Stimulated activated naive B cell treated with anti-CD40 and anti-IgM and Interleukin-4, amounts not matched to agents 10 μg/mL and 1 μg/mL and 100 μg/mL, for 72 hours (primary cell): Measurements from ENCODE around the gene KRT77.

Experiments used
- ATAC-seq, 2 donors: fragments of 150-1000 bp; cut with Tn5 transposase; replicated peaks; 2 replicates each; pipeline ENCODE4 v1.10.0; 2021; ENCODE audit warnings: moderate library complexity in 1 of 2
- DNase-seq: peaks from one replicate; pipeline ENCODE4 v3.0.0; 2021
- H3K27ac Mint-ChIP-seq: one replicate; pipeline ENCODE4 v1.8.0; 2022; ENCODE audit warnings: mild to moderate bottlenecking, mixed read lengths
- H3K27me3 Mint-ChIP-seq, 2 donors: one replicate each; pipeline ENCODE4 v1.8.0; 2022; ENCODE audit warnings: mixed read lengths in 2 of 2
- H3K36me3 Mint-ChIP-seq, 2 donors: one replicate each; pipeline ENCODE4 v1.8.0; 2022; ENCODE audit warnings: mixed read lengths in 2 of 2, mild to moderate bottlenecking in 1 of 2
- H3K4me1 Mint-ChIP-seq, 2 donors: one replicate each; pipeline ENCODE4 v1.8.0; 2022; ENCODE audit warnings: mixed read lengths in 2 of 2, mild to moderate bottlenecking in 1 of 2
- H3K4me3 Mint-ChIP-seq, 2 donors: one replicate each; pipeline ENCODE4 v1.8.0; 2022; ENCODE audit warnings: mild to moderate bottlenecking in 2 of 2, mixed read lengths in 2 of 2, moderate library complexity in 1 of 2
- H3K9me3 Mint-ChIP-seq, 2 donors: one replicate each; pipeline ENCODE4 v1.8.0; 2022; ENCODE audit warnings: mixed read lengths in 2 of 2, mild to moderate bottlenecking in 1 of 2

The KRT77 gene

GRCh38 chr12:52694151-52694550, 9.2 kb downstream of the KRT77 start:
- Mint-ChIP-seq H3K9me3 (no peaks in the 10 kb centered on the region), H3K27me3 (peaks cover 38 to 71% of the 10 kb centered on the region in 2 donors), H3K27ac (no peak overlapping the region), H3K36me3 (no peaks in the 10 kb centered on the region), H3K4me3 (no peak overlapping the region), H3K4me1 (peaks cover 13% of the 10 kb centered on the region in 2 donors)
- ATAC-seq (no peak), DNase-seq (no peak)

DNA sequence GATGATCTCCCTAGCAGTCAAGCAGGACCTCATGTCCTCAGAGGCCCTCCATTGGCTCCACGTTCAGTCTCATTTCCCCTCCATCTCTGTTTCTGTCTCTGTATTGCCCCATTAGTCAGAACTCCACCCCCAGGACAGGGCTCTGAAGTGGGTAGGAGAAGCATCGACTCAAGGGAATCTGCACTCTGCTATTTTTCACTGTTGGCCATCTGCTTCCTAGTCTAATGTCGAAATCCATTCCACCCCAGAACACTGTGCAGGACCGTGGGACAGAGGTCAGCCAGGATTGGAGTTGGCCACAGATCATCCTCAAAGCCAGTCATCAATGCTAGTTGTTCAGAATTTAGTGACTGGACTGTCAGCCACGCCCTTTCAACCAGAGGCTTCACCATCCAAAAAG, 10.1 kb downstream of the KRT77 start:
- no peak for ATAC-seq
- Mint-ChIP-seq H3K27ac (no peak overlapping the region), H3K9me3 (no peaks in the 10 kb centered on the region), H3K4me1 (peaks cover 13% of the 10 kb centered on the region in 2 donors), H3K36me3 (no peaks in the 10 kb centered on the region), H3K27me3 (peaks cover 43 to 74% of the 10 kb centered on the region in 2 donors), H3K4me3 (no peak overlapping the region)
- no peak for DNase-seq

DNA sequence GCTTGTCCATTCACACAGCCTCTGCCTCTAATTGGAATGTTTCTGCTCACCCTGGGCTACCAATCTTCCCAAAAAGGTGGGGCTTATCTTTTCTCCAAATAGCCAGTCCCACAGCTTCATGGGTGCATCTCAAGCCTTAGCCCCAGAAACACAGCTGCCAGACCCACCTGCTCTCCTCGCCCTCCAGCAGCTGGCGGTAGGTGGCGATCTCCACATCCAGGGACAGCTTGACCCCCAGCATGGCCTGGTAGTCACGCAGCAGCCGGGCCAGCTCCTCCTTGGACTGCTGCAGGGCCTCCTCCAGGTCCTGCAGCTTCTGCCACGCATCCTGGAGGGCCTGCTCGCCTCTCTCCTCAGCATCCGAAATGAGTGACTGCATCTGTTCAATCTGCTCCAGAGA, 11.1 kb downstream of the KRT77 start:
- Mint-ChIP-seq H3K4me3 (no peak overlapping the region), H3K36me3 (no peaks in the 10 kb centered on the region), H3K9me3 (no peaks in the 10 kb centered on the region), H3K4me1 (peaks cover 13% of the 10 kb centered on the region in 2 donors), H3K27me3 (peaks cover 43 to 74% of the 10 kb centered on the region in 2 donors), H3K27ac (no peak overlapping the region)
- DNase-seq (no peak), ATAC-seq (no peak)

DNA sequence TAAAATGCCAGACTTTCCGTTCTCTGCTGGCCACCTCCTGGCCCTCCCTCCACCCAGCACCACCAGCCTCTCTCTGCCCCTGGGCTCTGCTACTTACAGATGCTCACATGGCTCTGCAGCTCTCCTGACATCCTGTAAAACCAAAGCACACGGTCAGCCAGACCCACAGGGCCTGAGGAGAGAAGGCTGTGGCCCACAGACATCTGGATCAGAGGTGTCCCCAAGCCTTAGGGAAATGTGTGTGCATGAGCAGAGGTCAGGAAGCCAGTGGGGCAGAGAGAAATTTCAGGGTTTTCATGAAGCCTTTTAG, 11.5 kb downstream of the KRT77 start:
- Mint-ChIP-seq H3K27me3 (peaks cover 47 to 79% of the 10 kb centered on the region in 2 donors), H3K27ac (no peak overlapping the region), H3K4me3 (no peak overlapping the region), H3K9me3 (no peaks in the 10 kb centered on the region), H3K4me1 (peaks cover 13% of the 10 kb centered on the region in 2 donors), H3K36me3 (no peaks in the 10 kb centered on the region)
- ATAC-seq (no peak), DNase-seq (no peak)

- DNase-seq, result no peak
- H3K9me3 Mint-ChIP-seq, result no peaks in the 10 kb centered on the region
Measured at GRCh38 chr12:52691076-52691840, 12.1 kb downstream of the KRT77 start.

GRCh38 chr12:52690351-52691075, 12.8 kb downstream of the KRT77 start:
- Mint-ChIP-seq H3K9me3 (no peaks in the 10 kb centered on the region), H3K4me1 (peaks cover 13% of the 10 kb centered on the region in 2 donors), H3K27me3 (peaks cover 46 to 70% of the 10 kb centered on the region in 2 donors), H3K36me3 (no peaks in the 10 kb centered on the region), H3K27ac (no peak overlapping the region), H3K4me3 (peak overlapping the region; percentile 76 to 77)
- ATAC-seq (no peak), DNase-seq (no peak)

More at GRCh38 chr12:52691076-52691840, 12.1 kb downstream of the KRT77 start:
- Mint-ChIP-seq H3K36me3 (no peaks in the 10 kb centered on the region), H3K4me3 (peak overlapping the region; percentile 76 to 77), H3K4me1 (peaks cover 13% of the 10 kb centered on the region in 2 donors), H3K27me3 (peaks cover 49 to 76% of the 10 kb centered on the region in 2 donors), H3K27ac (peak overlapping the region; percentile 15)
- peak; percentile 46 to 47 for ATAC-seq

GRCh38 chr12:52689936-52690335, 13.4 kb downstream of the KRT77 start:
- peaks cover 13% of the 10 kb centered on the region in 2 donors for H3K4me1 Mint-ChIP-seq

DNA sequence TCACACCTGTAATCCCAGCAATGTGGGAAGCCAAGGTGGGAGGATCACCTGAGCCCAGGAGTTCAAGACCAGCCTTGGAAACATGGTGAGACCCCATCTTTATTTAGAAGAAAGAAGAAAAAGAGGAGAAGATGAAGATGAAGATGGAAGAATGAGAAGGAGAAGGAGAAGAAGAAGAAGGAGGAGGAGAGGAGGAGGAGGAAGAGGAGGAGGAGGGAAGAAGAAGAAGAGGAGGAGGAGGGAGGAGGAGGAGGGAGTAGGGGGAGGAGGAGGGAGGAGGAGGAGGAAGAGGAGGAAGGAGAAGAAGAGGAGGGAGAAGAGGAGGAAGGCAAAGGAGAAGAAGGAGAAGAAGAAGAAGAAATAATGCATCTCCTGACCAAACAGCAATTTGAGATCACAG, 14.1 kb downstream of the KRT77 start:
- no peak overlapping the region for H3K4me3 Mint-ChIP-seq
- no peaks in the 10 kb centered on the region for H3K9me3 Mint-ChIP-seq
- DNase-seq, result no peak

More at GRCh38 chr12:52689936-52690335, 13.4 kb downstream of the KRT77 start:
- Mint-ChIP-seq H3K4me3 (no peak overlapping the region), H3K36me3 (no peaks in the 10 kb centered on the region), H3K9me3 (no peaks in the 10 kb centered on the region), H3K27ac (no peak overlapping the region), H3K27me3 (peaks cover 46 to 66% of the 10 kb centered on the region in 2 donors)
- ATAC-seq, result no peak
- no peak for DNase-seq

DNA sequence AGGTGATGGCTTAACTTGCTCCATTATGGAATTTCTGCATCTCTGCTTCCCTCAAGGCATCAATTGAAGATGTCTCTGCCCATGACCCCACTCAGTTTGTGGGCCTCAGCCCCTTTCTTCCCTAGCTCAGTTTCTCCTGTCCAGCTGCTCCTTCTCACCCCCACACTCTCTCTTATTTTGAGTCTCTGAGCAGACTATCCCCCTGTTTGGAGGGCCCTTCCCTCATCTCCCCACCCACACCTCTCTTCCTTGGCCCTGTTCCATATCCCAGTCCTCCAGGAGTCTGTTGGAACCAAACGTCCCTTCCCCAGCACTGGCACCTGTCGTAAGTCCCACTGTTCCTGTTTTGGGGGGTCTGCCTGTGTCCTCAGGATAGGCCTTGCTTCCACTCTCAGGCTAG, 14.8 kb downstream of the KRT77 start:
- peaks cover 13% of the 10 kb centered on the region in 2 donors for H3K4me1 Mint-ChIP-seq
- H3K27ac Mint-ChIP-seq, result no peak overlapping the region
- H3K9me3 Mint-ChIP-seq, result no peaks in the 10 kb centered on the region
- ATAC-seq, result no peak
- no peak overlapping the region for H3K4me3 Mint-ChIP-seq
- peaks cover 55 to 75% of the 10 kb centered on the region in 2 donors for H3K27me3 Mint-ChIP-seq
- no peak for DNase-seq
- H3K36me3 Mint-ChIP-seq, result no peaks in the 10 kb centered on the region

More for the DNA sequence above, 14.1 kb downstream of the KRT77 start:
- Mint-ChIP-seq H3K4me1 (peaks cover 13% of the 10 kb centered on the region in 2 donors), H3K27ac (no peak overlapping the region), H3K27me3 (peaks cover 49 to 68% of the 10 kb centered on the region in 2 donors), H3K36me3 (no peaks in the 10 kb centered on the region)
- ATAC-seq, result no peak

- peaks cover 47 to 69% of the 10 kb centered on the region in 2 donors for H3K27me3 Mint-ChIP-seq
- DNase-seq, result no peak
- no peaks in the 10 kb centered on the region for H3K9me3 Mint-ChIP-seq
- H3K4me3 Mint-ChIP-seq, result no peak overlapping the region
- peaks cover 13% of the 10 kb centered on the region in 2 donors for H3K4me1 Mint-ChIP-seq
- H3K36me3 Mint-ChIP-seq, result no peaks in the 10 kb centered on the region
- ATAC-seq, result no peak
- no peak overlapping the region for H3K27ac Mint-ChIP-seq
Measured at GRCh38 chr12:52687497-52688385, 15.6 kb downstream of the KRT77 start.

GRCh38 chr12:52686756-52687487, 16.4 kb downstream of the KRT77 start:
- Mint-ChIP-seq H3K4me1 (peaks cover 10 to 13% of the 10 kb centered on the region in 2 donors), H3K36me3 (no peaks in the 10 kb centered on the region), H3K27me3 (peaks cover 41 to 60% of the 10 kb centered on the region in 2 donors), H3K27ac (no peak overlapping the region), H3K9me3 (no peaks in the 10 kb centered on the region), H3K4me3 (no peak overlapping the region)
- ATAC-seq, result no peak
- DNase-seq, result no peak

GRCh38 chr12:52686063-52686462, 17.3 kb downstream of the KRT77 start:
- Mint-ChIP-seq H3K4me3 (no peak overlapping the region), H3K9me3 (no peaks in the 10 kb centered on the region), H3K36me3 (no peaks in the 10 kb centered on the region), H3K27ac (no peak overlapping the region), H3K4me1 (peaks cover 3 to 5% of the 10 kb centered on the region in 2 donors), H3K27me3 (peaks cover 36 to 52% of the 10 kb centered on the region in 2 donors)
- no peak for ATAC-seq
- no peak for DNase-seq

DNA sequence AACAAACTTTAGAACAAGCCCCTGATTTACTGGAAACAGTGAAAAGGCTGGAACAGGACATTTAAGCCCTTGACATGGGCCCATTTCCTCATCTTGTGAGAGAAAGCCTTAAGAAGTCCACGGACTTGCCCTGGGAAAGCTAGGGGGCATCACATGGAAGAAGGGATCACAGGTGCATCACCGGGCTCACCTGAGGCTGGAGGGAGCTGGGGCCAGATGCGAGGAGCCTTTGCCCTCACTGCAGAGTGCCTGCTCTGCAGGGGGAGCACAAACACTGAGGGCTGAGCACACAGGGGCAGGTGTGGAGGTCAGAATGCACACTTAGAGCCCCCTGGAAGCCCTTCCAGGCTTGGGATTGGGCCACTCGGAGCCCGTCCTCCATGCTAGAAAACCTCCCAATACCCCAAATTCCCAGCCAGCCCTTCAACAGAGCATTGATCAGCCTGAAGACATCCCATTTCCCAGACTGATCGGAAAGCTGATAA, 17.9 kb downstream of the KRT77 start:
- no peaks in the 10 kb centered on the region for H3K36me3 Mint-ChIP-seq
- peaks cover 30 to 46% of the 10 kb centered on the region in 2 donors for H3K27me3 Mint-ChIP-seq

More for the DNA sequence above, 17.9 kb downstream of the KRT77 start:
- no peak for DNase-seq
- no peak overlapping the region for H3K27ac Mint-ChIP-seq
- ATAC-seq, result peak in 1 of 2 donors; percentile 21
- no peaks in the 10 kb centered on the region for H3K9me3 Mint-ChIP-seq
- no peaks in the 10 kb centered on the region for H3K4me1 Mint-ChIP-seq
- H3K4me3 Mint-ChIP-seq, result no peak overlapping the region
